Loucy (cell line): ENCODE measurements around the gene CENPP.
"Not testable (repeated sequence)": the region's sequence is repeated elsewhere in the genome, so short reads cannot be mapped to it uniquely, and the experiment has no call there.

Source experiments
- H2AFZ ChIP-seq: fragments of 200-600 bp; sonication (generic); 2 replicates; pipeline ENCODE4 v1.6.0; 2016; ENCODE audit warnings: antibody characterized with exemption, mild to moderate bottlenecking, low read length, moderate library complexity
- H3F3A ChIP-seq: fragments of 200-600 bp; 2 replicates; pipeline ENCODE4 v1.6.0; 2016; ENCODE audit warnings: antibody characterized with exemption, low read depth, mild to moderate bottlenecking
- H3K27me3 ChIP-seq: fragments of 200-600 bp; sonication (generic); 2 replicates; pipeline ENCODE4 v1.6.1; 2014; ENCODE audit warnings: low read length, mild to moderate bottlenecking; ENCODE audit not compliant: insufficient read depth, poor library complexity, severe bottlenecking
- H3K36me3 ChIP-seq: fragments of 200-600 bp; sonication (generic); 2 replicates; pipeline ENCODE4 v1.6.1; 2016; ENCODE audit warnings: low read length; ENCODE audit not compliant: insufficient read depth
- H3K4me1 ChIP-seq: fragments of 200-600 bp; sonication (generic); 2 replicates; pipeline ENCODE4 v1.5.1; 2014; ENCODE audit warnings: low read length, mild to moderate bottlenecking; ENCODE audit not compliant: insufficient read depth, poor library complexity, severe bottlenecking
- H3K4me2 ChIP-seq: fragments of 200-600 bp; sonication (generic); 2 replicates; pipeline ENCODE4 v1.6.0; 2014; ENCODE audit warnings: antibody characterized with exemption, low read length, low read depth, mild to moderate bottlenecking; ENCODE audit not compliant: poor library complexity, severe bottlenecking
- H3K4me3 ChIP-seq: fragments of 200-600 bp; sonication (generic); 2 replicates; pipeline ENCODE4 v1.5.1; 2014; ENCODE audit warnings: low read length, mild to moderate bottlenecking, mixed read lengths; ENCODE audit not compliant: poor library complexity, severe bottlenecking
- H3K79me2 ChIP-seq: fragments of 200-600 bp; sonication (generic); 2 replicates; pipeline ENCODE4 v1.6.1; 2014; ENCODE audit warnings: low read length; ENCODE audit not compliant: insufficient read depth
- H3K9ac ChIP-seq: fragments of 200-600 bp; sonication (generic); 2 replicates; pipeline ENCODE4 v1.6.0; 2014; ENCODE audit warnings: mild to moderate bottlenecking, low read depth, low read length, moderate library complexity; ENCODE audit not compliant: poor library complexity, severe bottlenecking
- H3K9me2 ChIP-seq: fragments of 200-600 bp; sonication (generic); replicated peaks from 2 replicates; pipeline ENCODE4 v1.6.1; 2016; ENCODE audit warnings: low read depth, low read length, mixed read lengths
- H3K9me3 ChIP-seq: fragments of 200-600 bp; sonication (generic); 2 replicates; pipeline ENCODE4 v1.6.1; 2014; ENCODE audit warnings: mild to moderate bottlenecking, antibody characterized with exemption, low read length, low read depth; ENCODE audit not compliant: insufficient read depth
- H4K20me1 ChIP-seq: fragments of 200-600 bp; sonication (generic); 2 replicates; pipeline ENCODE4 v1.6.0; 2014; ENCODE audit warnings: antibody characterized with exemption, low read length, mild to moderate bottlenecking; ENCODE audit not compliant: insufficient read depth, poor library complexity, severe bottlenecking
- CTCF ChIP-seq: fragments of 200-600 bp; sonication (generic); conservative IDR thresholded peaks from 2 replicates; pipeline ENCODE4 v1.5.1; 2014; ENCODE audit warnings: mild to moderate bottlenecking, antibody characterized with exemption, low read length
- EZH2phosphoT487 ChIP-seq: fragments of 200-600 bp; IDR thresholded peaks from 2 replicates; pipeline ENCODE4 v1.6.1; 2018; ENCODE audit warnings: antibody characterized with exemption, mild to moderate bottlenecking, moderate library complexity, borderline replicate concordance

The CENPP gene

GRCh38 chr9:92564504-92564903 lies 238.8 kb downstream of the CENPP start:
- Histone ChIP-seq H3K4me3 (no peak overlapping the region), H3K27me3 (no peaks in the 10 kb centered on the region), H2AFZ (no peak overlapping the region)

GRCh38 chr9:92564982-92565381 lies 239.2 kb downstream of the CENPP start:
- Histone ChIP-seq H3K4me2 (peak overlapping the region; percentile 40), H3K9me2 (no peaks in the 10 kb centered on the region), H3K4me3 (no peak overlapping the region), H3K4me1 (peaks cover 40% of the 10 kb centered on the region), H3K9ac (no peak overlapping the region), H4K20me1 (no peaks in the 10 kb centered on the region), H3K36me3 (no peaks in the 10 kb centered on the region), H3K79me2 (no peaks in the 10 kb centered on the region), H3K27me3 (no peaks in the 10 kb centered on the region), H3K9me3 (peaks cover 7% of the 10 kb centered on the region; the same call in 1 of the 2 replicates), H2AFZ (no peak overlapping the region), H3F3A (no peaks in the 10 kb centered on the region)
- no peak for TF ChIP-seq EZH2phosphoT487
- no peak for TF ChIP-seq CTCF

More at GRCh38 chr9:92564504-92564903, 238.8 kb downstream of the CENPP start:
- H3K9ac ChIP-seq: no peak overlapping the region
- H3K36me3 ChIP-seq: no peaks in the 10 kb centered on the region
- peak overlapping the region; percentile 40 for H3K4me2 ChIP-seq
- TF ChIP-seq CTCF (no peak), EZH2phosphoT487 (no peak)
- H3K79me2 ChIP-seq: no peaks in the 10 kb centered on the region
- H3F3A ChIP-seq: no peaks in the 10 kb centered on the region
- no peaks in the 10 kb centered on the region for H3K9me2 ChIP-seq
- peaks cover 40% of the 10 kb centered on the region for H3K4me1 ChIP-seq
- peaks cover 7% of the 10 kb centered on the region; the same call in 1 of the 2 replicates for H3K9me3 ChIP-seq
- H4K20me1 ChIP-seq: no peaks in the 10 kb centered on the region

GRCh38 chr9:92571871-92572270 lies 246.1 kb downstream of the CENPP start:
- not testable (repeated sequence) for H3K4me1 ChIP-seq, H3K9me2 ChIP-seq, H3K9me3 ChIP-seq, H4K20me1 ChIP-seq, H2AFZ ChIP-seq, H3K79me2 ChIP-seq, H3K4me2 ChIP-seq, H3K36me3 ChIP-seq, H3K4me3 ChIP-seq, H3K9ac ChIP-seq, H3K27me3 ChIP-seq, H3F3A ChIP-seq

GRCh38 chr9:92573612-92574011 lies 247.9 kb downstream of the CENPP start:
- H3K9me2 ChIP-seq, H3K9me3 ChIP-seq, H4K20me1 ChIP-seq, H3K79me2 ChIP-seq, H3K36me3 ChIP-seq, H3K4me1 ChIP-seq, H3K4me2 ChIP-seq, H3F3A ChIP-seq, H3K4me3 ChIP-seq, H2AFZ ChIP-seq, H3K27me3 ChIP-seq, H3K9ac ChIP-seq: not testable (repeated sequence)
